ENCODE measurements around the gene CLTB. TPM values are rescaled to one million over a fixed set of nuclear protein-coding genes. Genes with fewer than 3 reads are reported as not detected.

Gene CLTB
- total and polyA plus RNA-seq, 4 donors = 14.2 to 49.4 (median 38.6) TPM

GRCh38 chr5:176454724-176455394 lies 38.5 kb upstream of the CLTB start:
- WGBS = 97% methylated on average over 4 of the region's 4 CpGs
- Histone ChIP-seq H3K36me3 (ENCODE audit: control insufficient read depth in 4 of 4, insufficient read depth in 3 of 4, low read depth in 1 of 4, low read length in 3 of 4) (peaks cover 0 to 6% (median under 1%) of the 10 kb centered on the region in 4 donors), H3K4me1 (ENCODE audit: control insufficient read depth in 4 of 4, insufficient read depth in 4 of 4, low read length in 3 of 4) (peaks cover 0 to 8% (median 3%) of the 10 kb centered on the region in 4 donors), H3K27ac (ENCODE audit: low read depth in 1 of 2, low read length in 2 of 2) (no peak overlapping the region), H3K9me3 (ENCODE audit: control insufficient read depth in 4 of 4, low read length in 3 of 4) (no peaks in the 10 kb centered on the region), H3K9ac (ENCODE audit: low read depth in 1 of 2, low read length in 2 of 2) (no peak overlapping the region), H3K27me3 (ENCODE audit: control insufficient read depth in 4 of 4, insufficient read depth in 4 of 4, low read length in 3 of 4) (no peaks in the 10 kb centered on the region), H3K4me3 (ENCODE audit: low read depth in 1 of 3, low read length in 3 of 3) (no peak overlapping the region)
- TF ChIP-seq RAD21 (IDR thresholded peaks at IDR 0.05) = no peak
- no peak for TF ChIP-seq REST (IDR thresholded peaks at IDR 0.05)
- TF ChIP-seq FOXA2 (IDR thresholded peaks at IDR 0.05) = no peak
- no peak for TF ChIP-seq HNF4G (IDR thresholded peaks at IDR 0.05)
- no peak for TF ChIP-seq JUND (IDR thresholded peaks at IDR 0.05)
- no peak for TF ChIP-seq ZBTB33 (IDR thresholded peaks at IDR 0.05)
- TF ChIP-seq ATF3 (IDR thresholded peaks at IDR 0.05) = no peak
- TF ChIP-seq YY1 (IDR thresholded peaks at IDR 0.05) = no peak
- TF ChIP-seq NR2F2 (IDR thresholded peaks at IDR 0.05) = no peak
- TF ChIP-seq FOXA1 (IDR thresholded peaks at IDR 0.05) = no peak
- TF ChIP-seq HNF4A (conservative IDR thresholded peaks at IDR 0.05) = no peak
- no peak for DNase-seq (ENCODE audit: low spot score)

GRCh38 chr5:176450077-176450476 lies 33.7 kb upstream of the CLTB start:
- Histone ChIP-seq H3K9me3 (ENCODE audit: control insufficient read depth in 4 of 4, low read length in 3 of 4) (no peaks in the 10 kb centered on the region), H3K4me3 (ENCODE audit: low read depth in 1 of 3, low read length in 3 of 3) (no peak overlapping the region), H3K36me3 (ENCODE audit: control insufficient read depth in 4 of 4, insufficient read depth in 3 of 4, low read depth in 1 of 4, low read length in 3 of 4) (peaks cover 0 to 6% (median under 1%) of the 10 kb centered on the region in 4 donors), H3K4me1 (ENCODE audit: control insufficient read depth in 4 of 4, insufficient read depth in 4 of 4, low read length in 3 of 4) (peaks cover 0 to 23% (median 13%) of the 10 kb centered on the region in 4 donors), H3K27ac (ENCODE audit: low read depth in 1 of 2, low read length in 2 of 2) (no peak overlapping the region), H3K9ac (ENCODE audit: low read depth in 1 of 2, low read length in 2 of 2) (no peak overlapping the region), H3K27me3 (ENCODE audit: control insufficient read depth in 4 of 4, insufficient read depth in 4 of 4, low read length in 3 of 4) (no peaks in the 10 kb centered on the region)
- WGBS = 91% methylated on average over 1 of the region's 1 CpG
- no peak for DNase-seq (ENCODE audit: low spot score)
- TF ChIP-seq ZBTB33 (IDR thresholded peaks at IDR 0.05) (no peak), CTCF (IDR thresholded peaks at IDR 0.05; ENCODE audit: low read depth, low read length, missing input control) (no peak), MAX (IDR thresholded peaks at IDR 0.05) (no peak), YY1 (IDR thresholded peaks at IDR 0.05) (no peak), HNF4A (conservative IDR thresholded peaks at IDR 0.05) (no peak), RAD21 (IDR thresholded peaks at IDR 0.05) (no peak), TAF1 (conservative IDR thresholded peaks at IDR 0.05) (no peak), NR2F2 (IDR thresholded peaks at IDR 0.05) (no peak), FOXA1 (IDR thresholded peaks at IDR 0.05) (no peak), SP1 (IDR thresholded peaks at IDR 0.05) (no peak)

All from liver (tissue), 9 donors.